H1 (cell line): ENCODE data around the gene UVSSA. TPM values are rescaled to one million over a fixed set of nuclear protein-coding genes. Genes with fewer than 3 reads are reported as not detected.

Experiments used
- CTCF ChIA-PET: fragments of 300-600 bp; sonication (Branson Sonifier 250); formaldehyde crosslinking; loops from one replicate; lab custom pipeline; 2021; ENCODE audit not compliant: partially characterized antibody; lab: Charles Lee
- POLR2A ChIA-PET: fragments of 300-600 bp; sonication (Branson Sonifier 250); formaldehyde crosslinking; loops from one replicate; lab custom pipeline; 2021; ENCODE audit warnings: inconsistent platforms; ENCODE audit not compliant: partially characterized antibody; lab: Charles Lee
- DNase-seq, 2 experiments: peaks; one replicate each; pipeline versions ENCODE4 v3.0.0 to v3.0.0-alpha.2; 2010 to 2022; ENCODE audit warnings: low spot score in 2 of 2, low read depth in 1 of 2, mixed read lengths in 1 of 2
- FAIRE-seq: peaks from 2 replicates; lab custom pipeline; 2011; peaks lifted over from hg19 to GRCh38; lab: Jason Lieb, UNC
- H2AFZ ChIP-seq: 2 replicates; pipeline ENCODE4 v1.8.1; 2012; ENCODE audit warnings: low read length, inconsistent platforms
- H2AK5ac ChIP-seq: 2 replicates; pipeline ENCODE4 v1.6.1; 2013; ENCODE audit warnings: low read depth, low read length
- H2BK120ac ChIP-seq: replicated peaks from 2 replicates; pipeline ENCODE3; 2013; ENCODE audit warnings: low read depth, low read length, inconsistent platforms
- H2BK12ac ChIP-seq: 2 replicates; pipeline ENCODE4 v1.6.1; 2013; ENCODE audit warnings: low read depth, low read length
- H2BK15ac ChIP-seq: 2 replicates; pipeline ENCODE4 v1.6.1; 2013; ENCODE audit warnings: low read length
- H2BK20ac ChIP-seq: 2 replicates; pipeline ENCODE4 v1.6.1; 2013; ENCODE audit warnings: low read length
- H2BK5ac ChIP-seq: 2 replicates; pipeline ENCODE4 v1.6.1; 2013; ENCODE audit warnings: low read depth, low read length
- H3K14ac ChIP-seq: 2 replicates; pipeline ENCODE4 v1.6.1; 2013; ENCODE audit warnings: inconsistent platforms; ENCODE audit not compliant: insufficient read length
- H3K18ac ChIP-seq: 2 replicates; pipeline ENCODE4 v1.6.1; 2013; ENCODE audit warnings: low read length; ENCODE audit errors: extremely low read depth
- H3K23ac ChIP-seq: 2 replicates; pipeline ENCODE4 v1.6.1; 2013; ENCODE audit warnings: inconsistent platforms; ENCODE audit not compliant: insufficient read length
- H3K23me2 ChIP-seq: 2 replicates; pipeline ENCODE4 v1.6.1; 2013; ENCODE audit warnings: low read depth, low read length
- H3K27ac ChIP-seq: 2 replicates; pipeline ENCODE4 v1.6.1; 2011; ENCODE audit warnings: low read depth, low read length, inconsistent platforms
- H3K27me3 ChIP-seq, 4 experiments: replicated peaks in 1 of 4; 1 replicate in 1 of 4; 2 replicates in 3 of 4; pipeline versions ENCODE4 v1.6.1 to v1.8.1; 2011 to 2013; ENCODE audit warnings: low read length in 3 of 4, mild to moderate bottlenecking in 3 of 4, inconsistent platforms in 2 of 4, mixed read lengths in 2 of 4, moderate library complexity in 1 of 4; ENCODE audit not compliant: control insufficient read depth in 3 of 4, insufficient read depth in 3 of 4; ENCODE audit errors: extremely low read depth in 1 of 4
- H3K36me3 ChIP-seq, 4 experiments: 2 replicates each; pipeline versions ENCODE4 v1.6.1 to v1.8.1; 2011 to 2013; ENCODE audit warnings: mild to moderate bottlenecking in 4 of 4, low read length in 3 of 4, moderate library complexity in 2 of 4, control low read depth in 1 of 4, inconsistent platforms in 1 of 4; ENCODE audit not compliant: insufficient read depth in 4 of 4, control insufficient read depth in 2 of 4
- H3K4ac ChIP-seq: replicated peaks from 2 replicates; pipeline ENCODE3; 2013; ENCODE audit warnings: low read length, low read depth, mixed read lengths, inconsistent platforms; ENCODE audit not compliant: insufficient read length
- H3K4me1 ChIP-seq, 4 experiments: replicated peaks in 1 of 4; 1 replicate in 1 of 4; 2 replicates in 3 of 4; pipeline versions ENCODE4 v1.6.1 to v1.8.1; 2011 to 2013; ENCODE audit warnings: low read length in 3 of 4, inconsistent platforms in 2 of 4, mixed read lengths in 1 of 4; ENCODE audit not compliant: insufficient read depth in 4 of 4, control insufficient read depth in 3 of 4
- H3K4me2 ChIP-seq, 2 experiments: 2 replicates each; pipeline versions ENCODE4 v1.6.1 to v1.8.1; 2011 to 2013; ENCODE audit warnings: low read depth in 2 of 2, low read length in 2 of 2, control low read depth in 1 of 2, inconsistent platforms in 1 of 2, mild to moderate bottlenecking in 1 of 2; ENCODE audit not compliant: insufficient read depth in 1 of 2
- H3K4me3 ChIP-seq, 4 experiments: fragments of 200-600, 300-600 bp in 1 of 4; sonication (generic), shearing (Covaris generic), sonication (Bioruptor Twin) in 1 of 4; 2 replicates each; pipeline versions ENCODE4 v1.5.1 to v1.8.1; 2011 to 2016; ENCODE audit warnings: low read length in 4 of 4, low read depth in 3 of 4, control low read depth in 2 of 4, inconsistent platforms in 2 of 4, mild to moderate bottlenecking in 2 of 4, mixed read lengths in 1 of 4, moderate library complexity in 1 of 4; ENCODE audit not compliant: insufficient read depth in 2 of 4; ENCODE audit errors: extremely low read depth in 1 of 4
- H3K56ac ChIP-seq: replicated peaks from 2 replicates; pipeline ENCODE3; 2013; ENCODE audit warnings: low read depth, mild to moderate bottlenecking, mixed read lengths, low read length, inconsistent platforms; ENCODE audit not compliant: insufficient read length
- H3K79me1 ChIP-seq: 2 replicates; pipeline ENCODE4 v1.6.1; 2013; ENCODE audit warnings: low read depth, low read length, control low read depth
- H3K79me2 ChIP-seq, 2 experiments: 2 replicates each; pipeline versions ENCODE4 v1.6.1 to v1.8.1; 2012 to 2013; ENCODE audit warnings: low read length in 2 of 2, mild to moderate bottlenecking in 2 of 2, inconsistent platforms in 1 of 2; ENCODE audit not compliant: insufficient read depth in 2 of 2, control insufficient read depth in 1 of 2
- H3K9ac ChIP-seq, 4 experiments: replicated peaks in 1 of 4; 1 replicate in 1 of 4; 2 replicates in 3 of 4; pipeline versions ENCODE4 v1.6.1 to v1.8.1; 2011 to 2013; ENCODE audit warnings: low read depth in 3 of 4, low read length in 3 of 4, control low read depth in 2 of 4, mild to moderate bottlenecking in 2 of 4, moderate library complexity in 2 of 4, inconsistent platforms in 1 of 4; ENCODE audit errors: extremely low read depth in 1 of 4
- H3K9me3 ChIP-seq, 2 experiments: 2 replicates each; pipeline versions ENCODE4 v1.6.1 to v1.8.1; 2012 to 2013; ENCODE audit warnings: mild to moderate bottlenecking in 2 of 2, moderate library complexity in 2 of 2, control low read depth in 1 of 2, inconsistent platforms in 1 of 2, low read depth in 1 of 2, low read length in 1 of 2, mixed read lengths in 1 of 2; ENCODE audit not compliant: insufficient read depth in 2 of 2
- H4K20me1 ChIP-seq, 2 experiments: replicated peaks in 1 of 2; 2 replicates each; pipeline versions ENCODE3 to v1.8.1; 2011 to 2013; ENCODE audit warnings: inconsistent platforms in 2 of 2, low read length in 2 of 2, mild to moderate bottlenecking in 1 of 2; ENCODE audit not compliant: insufficient read depth in 2 of 2, control insufficient read depth in 1 of 2
- H4K5ac ChIP-seq: 2 replicates; pipeline ENCODE4 v1.6.1; 2013; ENCODE audit warnings: low read length, low read depth, mixed read lengths, inconsistent platforms; ENCODE audit not compliant: insufficient read length
- H4K8ac ChIP-seq: 2 replicates; pipeline ENCODE4 v1.8.0; 2013; ENCODE audit warnings: mild to moderate bottlenecking, moderate library complexity, low read length, inconsistent platforms; ENCODE audit not compliant: insufficient read depth; ENCODE audit errors: extremely low read depth
- H4K91ac ChIP-seq: replicated peaks from 2 replicates; pipeline ENCODE3; 2013; ENCODE audit warnings: low read length, mixed read lengths, inconsistent platforms; ENCODE audit not compliant: insufficient read length
- BCL11A ChIP-seq, 2 experiments: IDR thresholded peaks; one replicate each; pipeline ENCODE4 v1.6.1; 2011; ENCODE audit warnings: low read depth in 2 of 2, low read length in 2 of 2, mild to moderate bottlenecking in 2 of 2
- NANOG ChIP-seq: IDR thresholded peaks from 2 replicates; pipeline ENCODE4 v1.6.1; 2011; ENCODE audit warnings: low read length, low read depth, mild to moderate bottlenecking, inconsistent platforms; ENCODE audit not compliant: insufficient read depth, poor library complexity, severe bottlenecking
- POLR2AphosphoS5 ChIP-seq: IDR thresholded peaks from 2 replicates; pipeline ENCODE4 v1.6.1; 2011; ENCODE audit warnings: low read depth, low read length
- SIN3A ChIP-seq, 2 experiments: IDR thresholded peaks in 1 of 2; conservative IDR thresholded peaks in 1 of 2; 2 replicates each; pipeline ENCODE4 v1.6.1; 2011 to 2012; ENCODE audit warnings: low read length in 2 of 2, improper control_type of control experiment in 1 of 2, low read depth in 1 of 2, mild to moderate bottlenecking in 1 of 2
- TCF12 ChIP-seq: IDR thresholded peaks from 2 replicates; pipeline ENCODE4 v1.6.1; 2011; ENCODE audit warnings: low read depth, mild to moderate bottlenecking, low read length
- YY1 ChIP-seq: IDR thresholded peaks from 2 replicates; pipeline ENCODE4 v1.6.1; 2011; ENCODE audit warnings: low read depth, mild to moderate bottlenecking, low read length
- ZNF274 ChIP-seq: IDR thresholded peaks from 2 replicates; pipeline ENCODE4 v1.7.0; 2012; ENCODE audit warnings: low read length, borderline replicate concordance; ENCODE audit errors: extremely low read depth
- WGBS, 2 experiments: shearing (Covaris generic) in 1 of 2; methylation state at CpG; one replicate each; pipeline versions ENCODE4 v1.1.6 to v1.1.7; 2013 to 2015; ENCODE audit warnings: low lambda C conversion rate in 2 of 2, mixed read lengths in 2 of 2, inconsistent platforms in 1 of 2, low coverage in 1 of 2, missing lambda C conversion rate in 1 of 2; ENCODE audit not compliant: insufficient replicate concordance in 2 of 2, insufficient coverage in 1 of 2, insufficient read length in 1 of 2; ENCODE audit errors: extremely low coverage in 1 of 2, missing lambda C conversion rate in 1 of 2; 5-methylcytosine and 5-hydroxymethylcytosine counted together
- polyA plus RNA-seq, 7 experiments: library from polyadenylated mRNA; depleted of rRNA in 3 of 7; stranded (reverse) in 5 of 7; unstranded in 2 of 7; fragments of >200 nt in 5 of 7; fragments of 200-250 nt in 2 of 7; gene quantifications; 1 replicate in 5 of 7; 2 replicates in 1 of 7; 4 replicates in 1 of 7; pipeline versions ENCODE4 v1.2.1 to v1.2.3, GENCODE V29; 2011 to 2013; ENCODE audit warnings: missing spikeins in 2 of 7, mixed read lengths in 2 of 7
- total RNA-seq: library from RNA; stranded (reverse); fragmentation: NEBNext Ultra II Directional; extraction: Animal tissue kit (Norgen Biotek cat#: 25700); gene quantifications from 2 replicates; pipeline ENCODE4 v1.2.1, GENCODE V29; 2021
- TF ChIP-seq, protein P1 (sequence below), 3 experiments: IDR thresholded peaks; 1 replicate in 2 of 3; 2 replicates in 1 of 3; pipeline versions ENCODE4 v1.5.1 to v1.6.1; 2011; ENCODE audit warnings: low read length in 3 of 3, mild to moderate bottlenecking in 3 of 3, inconsistent platforms in 2 of 3, low read depth in 1 of 3, moderate library complexity in 1 of 3; ENCODE audit not compliant: insufficient read depth in 1 of 3; ENCODE audit errors: control extremely low read depth in 1 of 3

Gene UVSSA
- total and polyA plus RNA-seq, 2 of the 8 experiments (the other 6 are each of a cell fraction or from before 2014, with no cell fraction given): 14.5 to 19.4 TPM

- Histone ChIP-seq H3K4me3 (no peak overlapping the region), H3K18ac (no peak overlapping the region), H3K4ac (no peak overlapping the region), H3K56ac (no peak overlapping the region), H4K8ac (no peak overlapping the region), H4K5ac (no peak overlapping the region), H3K79me2 (no peaks in the 10 kb centered on the region; a peak in 1 of 4 replicates), H3K23ac (no peak overlapping the region), H2BK120ac (no peak overlapping the region), H3K36me3 (peaks cover 7 to 29% (median 19%) of the 10 kb centered on the region in 4 experiments; a peak in 5 of 8 replicates), H3K9me3 (no peaks in the 10 kb centered on the region), H3K79me1 (peaks cover 2% of the 10 kb centered on the region; the same call in 1 of the 2 replicates), H3K27me3 (no peaks in the 10 kb centered on the region), H3K9ac (no peak overlapping the region), H4K20me1 (peaks cover 1 to 19% of the 10 kb centered on the region in 2 experiments), H2BK15ac (no peak overlapping the region), H2BK20ac (no peak overlapping the region), H3K23me2 (peaks cover 11% of the 10 kb centered on the region; the same call in 1 of the 2 replicates), H2BK5ac (no peak overlapping the region), H3K27ac (no peak overlapping the region), H3K4me1 (no peaks in the 10 kb centered on the region), H3K14ac (no peak overlapping the region), H2BK12ac (no peak overlapping the region), H2AFZ (no peak overlapping the region), H2AK5ac (no peak overlapping the region), H3K4me2 (no peak overlapping the region), H4K91ac (no peak overlapping the region)
- 89% methylated on average over 11 of the region's 11 CpGs; no CpG with 5 or more reads in 1 of the 2 experiments for WGBS, 2 experiments
- DNase-seq (no peak), FAIRE-seq (no peak)
- TF ChIP-seq NANOG: no peak
- TF ChIP-seq POLR2AphosphoS5: no peak
- no peak for TF ChIP-seq ZNF274
- no peak for TF ChIP-seq TCF12
- TF ChIP-seq SIN3A (conservative IDR thresholded peaks at IDR 0.05 in 1 of 2, IDR thresholded peaks at IDR 0.05 in 1 of 2; ENCODE audit: low read depth in 1 of 2, low read length in 2 of 2): no peak
- no peak for TF ChIP-seq BCL11A (IDR thresholded peaks at IDR 0.05; ENCODE audit: low read depth in 2 of 2, low read length in 2 of 2)
- TF ChIP-seq, protein P1, sequence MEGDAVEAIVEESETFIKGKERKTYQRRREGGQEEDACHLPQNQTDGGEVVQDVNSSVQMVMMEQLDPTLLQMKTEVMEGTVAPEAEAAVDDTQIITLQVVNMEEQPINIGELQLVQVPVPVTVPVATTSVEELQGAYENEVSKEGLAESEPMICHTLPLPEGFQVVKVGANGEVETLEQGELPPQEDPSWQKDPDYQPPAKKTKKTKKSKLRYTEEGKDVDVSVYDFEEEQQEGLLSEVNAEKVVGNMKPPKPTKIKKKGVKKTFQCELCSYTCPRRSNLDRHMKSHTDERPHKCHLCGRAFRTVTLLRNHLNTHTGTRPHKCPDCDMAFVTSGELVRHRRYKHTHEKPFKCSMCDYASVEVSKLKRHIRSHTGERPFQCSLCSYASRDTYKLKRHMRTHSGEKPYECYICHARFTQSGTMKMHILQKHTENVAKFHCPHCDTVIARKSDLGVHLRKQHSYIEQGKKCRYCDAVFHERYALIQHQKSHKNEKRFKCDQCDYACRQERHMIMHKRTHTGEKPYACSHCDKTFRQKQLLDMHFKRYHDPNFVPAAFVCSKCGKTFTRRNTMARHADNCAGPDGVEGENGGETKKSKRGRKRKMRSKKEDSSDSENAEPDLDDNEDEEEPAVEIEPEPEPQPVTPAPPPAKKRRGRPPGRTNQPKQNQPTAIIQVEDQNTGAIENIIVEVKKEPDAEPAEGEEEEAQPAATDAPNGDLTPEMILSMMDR (IDR thresholded peaks at IDR 0.05; ENCODE audit: control extremely low read depth in 1 of 3, insufficient read depth in 1 of 3, low read depth in 1 of 3, low read length in 3 of 3): no peak
- TF ChIP-seq YY1: no peak
- CTCF ChIA-PET: no interaction called here
- POLR2A ChIA-PET: interaction anchor here (1.4 kb wide), 1 partner anchor 16 kb away, joined by 3 read pairs; no protein-coding TSS in a partner anchor
Observed at GRCh38 chr4:1325176-1325480, 21.9 kb upstream of the UVSSA start.
